Measurements from ENCODE around the gene WASF2.
"Not testable (repeated sequence)": the region's sequence is repeated elsewhere in the genome, so short reads cannot be mapped to it uniquely, and the experiment has no call there.

Gene WASF2

DNA sequence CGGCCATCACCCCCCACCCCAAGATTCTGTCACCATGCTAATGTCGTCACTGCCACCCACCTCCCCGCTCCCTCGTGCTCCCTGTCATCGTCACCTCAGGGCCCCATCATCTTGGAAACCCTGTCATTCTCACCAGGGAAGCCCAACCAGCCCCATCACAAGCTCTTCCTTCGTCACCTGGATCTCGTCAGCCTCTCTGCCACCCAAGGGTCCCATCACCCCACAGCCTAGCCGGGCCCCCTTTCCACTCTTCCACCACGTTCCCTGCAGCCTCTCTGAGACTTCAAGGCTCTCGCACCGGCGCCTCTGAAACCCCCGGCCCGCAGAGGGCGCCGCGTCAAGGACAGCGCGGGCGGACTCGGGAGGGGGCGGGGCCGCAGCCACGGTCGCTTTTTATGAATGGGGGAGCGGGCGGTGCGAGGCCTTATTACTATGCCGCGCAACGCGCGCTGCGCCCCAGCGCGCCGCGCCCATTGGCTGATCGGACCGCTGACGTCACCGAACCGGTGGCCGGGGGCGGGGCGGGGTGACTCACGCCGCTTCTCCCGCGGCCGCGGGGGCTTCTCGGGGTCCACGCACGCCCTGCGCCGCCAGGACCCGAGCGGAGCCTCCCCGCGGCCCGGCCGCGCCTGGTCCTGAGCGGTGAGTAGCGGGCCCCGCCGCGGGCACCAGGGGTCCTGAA is 97.7 kb downstream of the WASF2 start, which contains the start of gene GPR3:
GPR3 (plus strand) TSS at position 527 of the 682 bp plus-strand sequence. CDS start 1,177 bp downstream, outside the sequence.
- no peak within 1 kb of the TSS for H3K4me2 ChIP-seq (ENCODE audit: insufficient read depth, low read length)
- ATAC-seq (ENCODE audit: insufficient read depth, low read depth) (no peak), DNase-seq (no peak)

GRCh38 chr1:27391511-27392095 is 98.4 kb downstream of the WASF2 start:
- H3K9ac ChIP-seq (ENCODE audit: low read depth, low read length), result no peak overlapping the region
- no peaks in the 10 kb centered on the region for H3K9me3 ChIP-seq (ENCODE audit: insufficient read depth, low read length, severe bottlenecking)
- no peak for TF ChIP-seq EZH2 (IDR thresholded peaks at IDR 0.05; ENCODE audit: borderline replicate concordance, low read depth, low read length, severe bottlenecking)
- TF ChIP-seq CTCF (IDR thresholded peaks at IDR 0.05; ENCODE audit: borderline replicate concordance, extremely low read depth, low read length, poor library complexity, severe bottlenecking), result no peak
- no peaks in the 10 kb centered on the region for H3K79me2 ChIP-seq (ENCODE audit: insufficient read depth, low read length)
- no peaks in the 10 kb centered on the region for H3K36me3 ChIP-seq (ENCODE audit: insufficient read depth, low read length)
- H4K20me1 ChIP-seq (ENCODE audit: insufficient read depth, low read length), result no peaks in the 10 kb centered on the region
- no peak overlapping the region for H3K4me2 ChIP-seq (ENCODE audit: insufficient read depth, low read length)
- no peaks in the 10 kb centered on the region for H3K27me3 ChIP-seq (ENCODE audit: insufficient read depth, low read length, poor library complexity)
- H3K4me1 ChIP-seq (ENCODE audit: insufficient read depth, low read length), result peaks cover 5% of the 10 kb centered on the region; the same call in 1 of the 2 replicates
- ATAC-seq (ENCODE audit: insufficient read depth, low read depth) (no peak), DNase-seq (no peak)
- no peak overlapping the region for H3K4me3 ChIP-seq (ENCODE audit: low read depth in 1 of 2, low read length in 2 of 2)
- no peak overlapping the region for H2AFZ ChIP-seq (ENCODE audit: low read depth, low read length)
- no peak overlapping the region for H3K27ac ChIP-seq (ENCODE audit: low read length)

More for the DNA sequence above, 97.7 kb downstream of the WASF2 start, which contains the start of gene GPR3:
- H2AFZ ChIP-seq (ENCODE audit: low read depth, low read length), result no peak within 1 kb of the TSS
- no peaks in the 10 kb centered on the region for H3K9me3 ChIP-seq (ENCODE audit: insufficient read depth, low read length, severe bottlenecking)
- H3K27ac ChIP-seq (ENCODE audit: low read length), result no peak within 1 kb of the TSS
- TF ChIP-seq CTCF (IDR thresholded peaks at IDR 0.05; ENCODE audit: borderline replicate concordance, extremely low read depth, low read length, poor library complexity, severe bottlenecking) (peak; percentile 5), EZH2 (IDR thresholded peaks at IDR 0.05; ENCODE audit: borderline replicate concordance, low read depth, low read length, severe bottlenecking) (no peak)
- H3K9ac ChIP-seq (ENCODE audit: low read depth, low read length), result no peak within 1 kb of the TSS
- H3K79me2 ChIP-seq (ENCODE audit: insufficient read depth, low read length), result no peaks in the 10 kb centered on the region
- H3K4me1 ChIP-seq (ENCODE audit: insufficient read depth, low read length), result peaks cover 5% of the 10 kb centered on the region; the same call in 1 of the 2 replicates
- no peaks in the 10 kb centered on the region for H3K36me3 ChIP-seq (ENCODE audit: insufficient read depth, low read length)
- H4K20me1 ChIP-seq (ENCODE audit: insufficient read depth, low read length), result no peaks in the 10 kb centered on the region
- H3K4me3 ChIP-seq (ENCODE audit: low read depth in 1 of 2, low read length in 2 of 2), result no peak within 1 kb of the TSS
- H3K27me3 ChIP-seq (ENCODE audit: insufficient read depth, low read length, poor library complexity), result no peaks in the 10 kb centered on the region

- DNase-seq, result peak; percentile 71
Observed at GRCh38 chr1:27388337-27389005, 101.5 kb downstream of the WASF2 start.

DNA sequence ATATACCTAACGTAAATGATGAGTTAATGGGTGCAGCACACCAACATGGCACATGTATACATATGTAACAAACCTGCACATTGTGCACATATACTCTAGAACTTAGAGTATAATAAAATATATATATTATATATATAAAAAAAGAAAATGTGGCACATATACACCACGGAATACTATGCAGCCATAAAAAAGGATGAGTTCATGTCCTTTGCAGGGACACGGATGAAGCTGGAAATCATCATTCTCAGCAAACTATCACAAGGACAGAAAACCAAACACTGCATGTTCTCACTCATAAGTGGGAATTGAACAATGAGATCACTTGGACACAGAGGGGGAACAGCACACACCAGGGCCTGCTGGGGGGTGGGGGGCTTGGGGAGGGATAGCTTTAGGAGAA is 105.2 kb downstream of the WASF2 start:
- not testable (repeated sequence) for H3K9ac ChIP-seq (ENCODE audit: low read depth, low read length); H3K36me3 ChIP-seq (ENCODE audit: insufficient read depth, low read length); H2AFZ ChIP-seq (ENCODE audit: low read depth, low read length); ATAC-seq (ENCODE audit: insufficient read depth, low read depth); H3K4me1 ChIP-seq (ENCODE audit: insufficient read depth, low read length); H3K27ac ChIP-seq (ENCODE audit: low read length); H3K27me3 ChIP-seq (ENCODE audit: insufficient read depth, low read length, poor library complexity); H3K9me3 ChIP-seq (ENCODE audit: insufficient read depth, low read length, severe bottlenecking); H3K79me2 ChIP-seq (ENCODE audit: insufficient read depth, low read length); H3K4me3 ChIP-seq (ENCODE audit: low read depth in 1 of 2, low read length in 2 of 2); H4K20me1 ChIP-seq (ENCODE audit: insufficient read depth, low read length); H3K4me2 ChIP-seq (ENCODE audit: insufficient read depth, low read length); DNase-seq

More at GRCh38 chr1:27388337-27389005, 101.5 kb downstream of the WASF2 start:
- Histone ChIP-seq H3K36me3 (ENCODE audit: insufficient read depth, low read length) (no peaks in the 10 kb centered on the region), H3K79me2 (ENCODE audit: insufficient read depth, low read length) (no peaks in the 10 kb centered on the region), H3K27me3 (ENCODE audit: insufficient read depth, low read length, poor library complexity) (no peaks in the 10 kb centered on the region), H3K4me2 (ENCODE audit: insufficient read depth, low read length) (no peak overlapping the region), H3K27ac (ENCODE audit: low read length) (no peak overlapping the region), H3K9ac (ENCODE audit: low read depth, low read length) (no peak overlapping the region), H2AFZ (ENCODE audit: low read depth, low read length) (no peak overlapping the region), H3K9me3 (ENCODE audit: insufficient read depth, low read length, severe bottlenecking) (no peaks in the 10 kb centered on the region), H3K4me3 (ENCODE audit: low read depth in 1 of 2, low read length in 2 of 2) (no peak overlapping the region), H3K4me1 (ENCODE audit: insufficient read depth, low read length) (no peaks in the 10 kb centered on the region), H4K20me1 (ENCODE audit: insufficient read depth, low read length) (no peaks in the 10 kb centered on the region)
- TF ChIP-seq CTCF (IDR thresholded peaks at IDR 0.05; ENCODE audit: borderline replicate concordance, extremely low read depth, low read length, poor library complexity, severe bottlenecking) (peak; percentile 95), EZH2 (IDR thresholded peaks at IDR 0.05; ENCODE audit: borderline replicate concordance, low read depth, low read length, severe bottlenecking) (no peak)
- peak; percentile 74 for ATAC-seq (ENCODE audit: insufficient read depth, low read depth)

Data from DND-41 (cell line).